ENCODE results near the gene RRAGD. TPM values are rescaled to one million over a fixed set of nuclear protein-coding genes. Genes with fewer than 3 reads are reported as not detected.

RRAGD gene
- total RNA-seq, 1 donor, result 1.4 TPM

DNA sequence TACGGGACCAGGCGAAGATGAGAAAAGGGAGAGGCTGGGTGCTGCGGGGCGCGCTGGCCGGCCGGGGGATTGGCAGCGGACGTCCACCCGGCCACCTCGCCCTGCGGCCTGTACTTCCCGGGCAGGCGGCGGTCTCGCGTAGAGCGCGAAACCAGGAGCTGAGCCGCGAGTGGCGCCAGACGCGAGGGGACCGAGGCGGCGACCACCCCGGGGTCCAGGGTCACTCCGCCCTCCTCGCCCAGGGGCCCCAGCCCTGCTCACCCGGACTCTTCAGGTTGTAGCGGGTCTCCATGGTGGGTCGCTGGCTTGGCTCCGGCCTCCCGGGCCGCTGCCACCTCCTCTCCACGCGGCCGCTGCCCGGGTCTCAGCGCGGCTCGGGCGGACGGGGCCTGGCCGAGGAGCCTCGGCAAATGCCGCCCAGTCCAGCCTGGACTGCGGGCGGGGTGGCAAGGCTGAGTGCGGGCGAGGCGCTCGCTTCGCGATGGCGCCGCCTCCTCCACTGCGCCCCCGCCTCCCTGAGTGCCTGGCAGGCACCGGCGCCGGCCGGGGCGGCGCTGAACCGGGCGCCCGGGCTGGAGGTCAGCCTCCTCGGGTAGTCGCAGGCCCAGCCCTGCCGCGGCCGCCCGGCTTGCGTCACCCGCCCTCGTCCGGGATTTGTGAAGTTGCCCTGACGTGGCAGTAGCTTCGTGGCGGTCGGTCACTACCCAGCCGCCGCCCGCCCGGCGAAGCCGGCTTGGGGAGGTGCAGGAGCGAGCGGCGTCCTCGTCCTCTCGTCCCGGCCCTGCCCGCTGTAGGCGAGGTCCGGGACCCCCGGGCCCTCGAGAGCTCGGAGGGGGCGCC is 59.6 kb downstream of the RRAGD start, which contains the start of gene UBE2J1:
UBE2J1 (minus strand) TSS at position 445 of the 840 bp plus-strand sequence; CDS start at position 292, 153 bp downstream.
- DNase-seq (ENCODE audit: low read depth), result peak; percentile 92
- H3K4me3 ChIP-seq (ENCODE audit: low read depth, low read length), result peak within 1 kb of the TSS; percentile 91
- TF ChIP-seq, protein P1, sequence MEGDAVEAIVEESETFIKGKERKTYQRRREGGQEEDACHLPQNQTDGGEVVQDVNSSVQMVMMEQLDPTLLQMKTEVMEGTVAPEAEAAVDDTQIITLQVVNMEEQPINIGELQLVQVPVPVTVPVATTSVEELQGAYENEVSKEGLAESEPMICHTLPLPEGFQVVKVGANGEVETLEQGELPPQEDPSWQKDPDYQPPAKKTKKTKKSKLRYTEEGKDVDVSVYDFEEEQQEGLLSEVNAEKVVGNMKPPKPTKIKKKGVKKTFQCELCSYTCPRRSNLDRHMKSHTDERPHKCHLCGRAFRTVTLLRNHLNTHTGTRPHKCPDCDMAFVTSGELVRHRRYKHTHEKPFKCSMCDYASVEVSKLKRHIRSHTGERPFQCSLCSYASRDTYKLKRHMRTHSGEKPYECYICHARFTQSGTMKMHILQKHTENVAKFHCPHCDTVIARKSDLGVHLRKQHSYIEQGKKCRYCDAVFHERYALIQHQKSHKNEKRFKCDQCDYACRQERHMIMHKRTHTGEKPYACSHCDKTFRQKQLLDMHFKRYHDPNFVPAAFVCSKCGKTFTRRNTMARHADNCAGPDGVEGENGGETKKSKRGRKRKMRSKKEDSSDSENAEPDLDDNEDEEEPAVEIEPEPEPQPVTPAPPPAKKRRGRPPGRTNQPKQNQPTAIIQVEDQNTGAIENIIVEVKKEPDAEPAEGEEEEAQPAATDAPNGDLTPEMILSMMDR (IDR thresholded peaks at IDR 0.05; ENCODE audit: insufficient read depth, low read length), result no peak

DNA sequence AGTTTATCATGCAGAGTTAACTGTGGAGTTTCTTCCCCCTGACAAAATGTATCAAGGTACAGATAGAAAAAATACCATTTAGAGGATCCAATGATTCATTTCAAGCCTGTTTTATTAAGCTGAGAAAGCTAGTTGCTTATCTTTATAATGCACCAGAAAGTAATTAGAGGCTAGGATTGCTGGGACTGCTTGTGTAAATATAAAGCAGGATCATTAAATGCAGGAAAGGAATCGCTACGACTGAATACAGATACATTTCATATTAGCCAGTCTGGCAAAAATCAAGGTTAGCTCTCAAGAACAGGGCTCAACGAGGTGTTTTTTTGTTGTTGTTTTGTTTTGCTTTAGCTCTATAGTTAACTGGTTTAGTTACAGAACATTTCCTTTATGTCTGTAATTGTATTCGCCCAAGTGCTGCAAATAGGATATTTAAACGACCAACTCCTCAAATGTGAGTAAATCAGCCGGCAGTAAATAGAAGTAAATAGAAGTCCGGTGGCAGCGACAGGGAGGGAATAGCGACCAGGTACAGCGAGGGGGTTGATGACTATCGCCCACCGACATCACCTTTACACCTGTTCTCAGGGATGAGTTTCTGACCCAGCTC is 60.3 kb downstream of the RRAGD start:
- TF ChIP-seq, protein P1 (IDR thresholded peaks at IDR 0.05; ENCODE audit: insufficient read depth, low read length), result no peak
- peak; percentile 17 for DNase-seq (ENCODE audit: low read depth)
- peak overlapping the region; percentile 91 for H3K4me3 ChIP-seq (ENCODE audit: low read depth, low read length)

DNA sequence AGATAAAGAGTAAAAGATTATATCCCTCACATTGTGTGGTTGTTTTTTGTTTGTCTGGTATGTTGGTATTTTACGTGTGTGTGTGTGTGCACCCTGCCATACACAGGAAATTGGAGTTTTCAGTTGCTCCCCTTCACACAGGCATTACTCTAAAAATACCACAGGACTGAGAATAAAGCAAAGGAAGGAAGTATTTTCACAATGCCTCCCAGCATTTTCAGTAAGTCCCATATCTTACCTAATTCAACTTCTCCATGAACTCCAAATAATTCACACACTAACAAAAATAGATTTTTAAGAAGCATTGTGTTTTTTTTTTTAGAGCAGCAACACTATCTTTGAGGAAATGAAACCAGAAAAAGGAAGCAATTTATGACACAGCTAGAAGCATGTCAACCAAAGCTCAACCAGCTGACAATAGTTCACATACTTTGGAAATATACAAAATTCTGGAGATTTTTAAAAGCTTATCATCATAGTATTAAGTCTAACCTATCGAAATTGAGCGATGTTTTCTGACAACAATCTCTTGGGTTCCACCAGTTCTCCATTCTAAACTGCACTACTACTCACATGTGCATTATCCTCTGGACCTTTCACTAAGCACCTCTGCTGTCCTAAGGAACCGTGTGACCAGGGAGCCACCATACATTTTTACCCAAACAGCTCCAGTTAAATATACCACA is 61.6 kb downstream of the RRAGD start:
- TF ChIP-seq, protein P1 (IDR thresholded peaks at IDR 0.05; ENCODE audit: insufficient read depth, low read length), result no peak
- H3K4me3 ChIP-seq (ENCODE audit: low read depth, low read length), result peak overlapping the region; percentile 34
- DNase-seq (ENCODE audit: low read depth), result peak; percentile 41

DNA sequence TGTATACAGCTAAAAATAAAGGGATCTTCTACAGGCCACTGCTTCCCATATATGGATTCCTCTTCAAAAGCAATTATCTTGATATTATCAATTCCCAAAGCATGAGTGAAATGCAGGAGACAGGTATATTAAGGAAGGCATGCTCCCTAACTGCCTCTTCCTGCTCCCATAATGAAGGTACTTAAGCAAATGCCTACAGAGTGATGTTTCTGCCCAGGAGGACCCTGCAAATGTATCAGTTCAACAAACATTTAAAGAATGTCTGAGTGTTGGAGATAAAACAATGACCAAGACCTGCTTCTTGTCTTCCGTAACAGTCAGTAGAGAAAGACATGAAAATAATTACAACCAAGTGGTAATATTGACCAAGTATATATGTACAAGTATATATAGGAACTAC is 63.7 kb downstream of the RRAGD start:
- TF ChIP-seq, protein P1 (IDR thresholded peaks at IDR 0.05; ENCODE audit: insufficient read depth, low read length), result no peak
- DNase-seq (ENCODE audit: low read depth), result peak; percentile 16
- no peak overlapping the region for H3K4me3 ChIP-seq (ENCODE audit: low read depth, low read length)

DNA sequence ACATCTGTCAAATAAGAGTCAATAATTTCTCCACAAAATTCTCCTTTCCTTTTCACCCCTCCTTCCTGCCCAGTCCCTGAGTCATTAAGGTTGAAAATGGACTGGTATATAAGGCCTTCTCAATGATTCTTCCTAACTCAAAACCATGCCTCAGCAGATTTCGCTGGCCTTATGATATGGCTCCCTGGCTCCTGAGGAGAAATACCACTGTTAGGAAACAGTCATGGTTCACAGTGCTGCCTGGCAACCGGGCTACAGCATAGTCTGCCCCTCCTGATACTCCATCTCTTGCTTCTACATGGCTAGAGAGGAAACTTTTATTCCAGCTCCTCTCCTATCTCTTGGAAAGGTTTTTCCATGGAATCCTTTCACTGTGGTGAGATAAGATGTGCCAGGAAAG is 64.2 kb downstream of the RRAGD start:
- TF ChIP-seq, protein P1 (IDR thresholded peaks at IDR 0.05; ENCODE audit: insufficient read depth, low read length), result no peak
- DNase-seq (ENCODE audit: low read depth), result no peak
- H3K4me3 ChIP-seq (ENCODE audit: low read depth, low read length), result no peak overlapping the region

DNA sequence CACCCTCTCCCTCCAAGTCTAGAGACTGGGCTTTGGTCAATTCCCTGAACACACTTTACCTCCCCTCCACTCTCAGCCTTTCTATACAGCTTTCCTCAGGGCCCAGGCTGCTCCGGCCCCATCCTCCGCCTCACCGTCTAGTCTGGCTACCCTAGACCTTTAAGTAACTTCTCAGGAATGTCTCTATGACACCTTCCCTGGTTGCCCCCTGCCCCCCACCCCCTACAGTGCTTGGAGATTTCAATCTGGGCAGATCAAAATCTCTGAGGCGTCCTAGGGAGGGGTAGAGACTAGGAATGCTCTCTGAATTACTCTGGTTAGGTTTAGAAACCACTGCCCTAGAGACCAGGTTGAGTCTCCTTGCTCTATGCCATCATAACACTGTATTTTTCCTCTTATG is 65.6 kb downstream of the RRAGD start:
- no peak for DNase-seq (ENCODE audit: low read depth)

More for the DNA sequence above, 65.6 kb downstream of the RRAGD start:
- no peak overlapping the region for H3K4me3 ChIP-seq (ENCODE audit: low read depth, low read length)
- TF ChIP-seq, protein P1 (IDR thresholded peaks at IDR 0.05; ENCODE audit: insufficient read depth, low read length), result no peak
